ENCODE data around the gene HTRA1. TPM values are rescaled to one million over a fixed set of nuclear protein-coding genes. Genes with fewer than 3 reads are reported as not detected.

HTRA1 gene
- total and polyA plus RNA-seq, 12 donors, result 8.5 to 167 (median 78.0) TPM

GRCh38 chr10:122561792-122562191 is 100.4 kb downstream of the HTRA1 start:
- Histone ChIP-seq H3K4me3 (no peak overlapping the region), H3K27me3 (peaks cover 16% of the 10 kb centered on the region), H3K27ac (no peak overlapping the region), H3K36me3 (replicated peaks in 1 of 2) (no peaks in the 10 kb centered on the region), H3K9me3 (replicated peaks in 1 of 3) (no peaks in the 10 kb centered on the region), H3K4me1 (replicated peaks in 1 of 2) (no peaks in the 10 kb centered on the region)
- intact Hi-C loops (cut with DNase I), result loop anchor here in 1 of 2 donors (5.0 kb wide), 1 partner anchor 264 kb away; no protein-coding TSS in a partner anchor
- TF ChIP-seq CTCF (IDR thresholded peaks at IDR 0.05) (no peak), POLR2A (IDR thresholded peaks at IDR 0.05) (no peak)
- DNase-seq, result no peak

Small RNA genes lying within 50 kb of the gene (microRNA-seq; reads per million reads assigned to microRNA genes)
- 0 to 0.45 (median 0.28) reads per million in 3 donors for gene MIR3941

Small RNA genes lying within 50 kb of the gene (small RNA-seq; reads per million reads assigned to genes)
- 0 reads per million in 2 donors for gene MIR3941

Other genes starting within 250 kb of the HTRA1 start
- under 1 TPM in 5 of 9 donors, not detected in 4; 0.11 to 0.36 (median 0.24) TPM for gene BTBD16, start 190.3 kb upstream of the HTRA1 start, total RNA-seq
- gene BTBD16, start 190.3 kb upstream of the HTRA1 start, polyA plus RNA-seq, result under 1 TPM in 2 of 3 donors, not detected in 1; 0.13 to 0.48 TPM
- gene PLEKHA1, start 86.8 kb upstream of the HTRA1 start, total RNA-seq, result 10 to 100 TPM in 8 of 9 donors, 1 to 10 TPM in 1; 9.3 to 22.3 (median 14.0) TPM
- 10 to 100 TPM in 2 of 3 donors, 1 to 10 TPM in 1; 8.3 to 12.8 (median 12.0) TPM for gene PLEKHA1, start 86.8 kb upstream of the HTRA1 start, polyA plus RNA-seq
- not detected for gene ARMS2, start 6.9 kb upstream of the HTRA1 start, total RNA-seq
- under 1 TPM in 1 of 3 donors, not detected in 2; 0.13 TPM for gene ARMS2, start 6.9 kb upstream of the HTRA1 start, polyA plus RNA-seq
- under 1 TPM in 3 of 9 donors, not detected in 6; under 0.01 to 0.22 (median 0.15) TPM for gene DMBT1, start 99.2 kb downstream of the HTRA1 start, total RNA-seq
- gene DMBT1, start 99.2 kb downstream of the HTRA1 start, polyA plus RNA-seq, result under 1 TPM in 2 of 3 donors, not detected in 1; 0.07 to 0.32 TPM
- not detected for gene C10orf120, start 238.3 kb downstream of the HTRA1 start, total RNA-seq
- not detected for gene C10orf120, start 238.3 kb downstream of the HTRA1 start, polyA plus RNA-seq